ENCODE data around the gene BRCA2. TPM values are rescaled to one million over a fixed set of nuclear protein-coding genes. Genes with fewer than 3 reads are reported as not detected.

BRCA2 gene
- total RNA-seq, 1 donor from 2014 or later: 3.4 TPM

- Histone ChIP-seq H3K4me3 (ENCODE audit: insufficient read depth, low read depth, low read length) (no peak overlapping the region), H3K9me3 (ENCODE audit: insufficient read depth, low read depth, low read length) (no peaks in the 10 kb centered on the region), H3K36me3 (ENCODE audit: insufficient read depth, low read length) (no peaks in the 10 kb centered on the region), H3K27ac (ENCODE audit: low read depth, low read length) (no peak overlapping the region), H3K79me2 (ENCODE audit: insufficient read depth, low read length) (no peaks in the 10 kb centered on the region), H3K4me2 (ENCODE audit: low read length) (no peak overlapping the region), H3K27me3 (ENCODE audit: insufficient read depth, low read length) (peaks cover 3% of the 10 kb centered on the region), H4K20me1 (ENCODE audit: insufficient read depth, low read length) (no peaks in the 10 kb centered on the region), H3K4me1 (ENCODE audit: insufficient read depth, low read length) (no peaks in the 10 kb centered on the region), H2AFZ (ENCODE audit: low read depth, low read length) (no peak overlapping the region), H3K9ac (ENCODE audit: low read length) (no peak overlapping the region)
- TF ChIP-seq EZH2 (IDR thresholded peaks at IDR 0.05; ENCODE audit: insufficient read depth, low read length) (no peak), CTCF (IDR thresholded peaks at IDR 0.05; ENCODE audit: insufficient read depth, low read depth, low read length) (no peak)
- Mint-ChIP-seq H3K4me1 (ENCODE audit: low read depth, unreplicated experiment) (no peaks in the 10 kb centered on the region), H3K36me3 (ENCODE audit: low read depth, unreplicated experiment) (no peaks in the 10 kb centered on the region), H3K27me3 (ENCODE audit: low read depth, unreplicated experiment) (peaks cover 7% of the 10 kb centered on the region), H3K9me3 (ENCODE audit: unreplicated experiment) (no peaks in the 10 kb centered on the region), H3K4me3 (ENCODE audit: unreplicated experiment) (no peak overlapping the region), H3K27ac (ENCODE audit: unreplicated experiment) (no peak overlapping the region)
- DNase-seq (ENCODE audit: low read depth) (no peak), FAIRE-seq (no peak)
Measured at GRCh38 chr13:32300406-32300805, 14.9 kb upstream of the BRCA2 start.

GRCh38 chr13:32300920-32301319 is 14.4 kb upstream of the BRCA2 start:
- DNase-seq (ENCODE audit: low read depth) (no peak), FAIRE-seq (no peak)
- no peaks in the 10 kb centered on the region for H3K9me3 ChIP-seq (ENCODE audit: insufficient read depth, low read depth, low read length)
- no peak for TF ChIP-seq EZH2 (IDR thresholded peaks at IDR 0.05; ENCODE audit: insufficient read depth, low read length)
- TF ChIP-seq CTCF (IDR thresholded peaks at IDR 0.05; ENCODE audit: insufficient read depth, low read depth, low read length): no peak
- H3K27me3 Mint-ChIP-seq (ENCODE audit: low read depth, unreplicated experiment): peaks cover 7% of the 10 kb centered on the region
- no peaks in the 10 kb centered on the region for H3K4me1 Mint-ChIP-seq (ENCODE audit: low read depth, unreplicated experiment)
- H3K36me3 Mint-ChIP-seq (ENCODE audit: low read depth, unreplicated experiment): no peaks in the 10 kb centered on the region
- H3K4me3 Mint-ChIP-seq (ENCODE audit: unreplicated experiment): no peak overlapping the region
- H3K79me2 ChIP-seq (ENCODE audit: insufficient read depth, low read length): no peaks in the 10 kb centered on the region
- H3K9ac ChIP-seq (ENCODE audit: low read length): no peak overlapping the region
- H3K27ac ChIP-seq (ENCODE audit: low read depth, low read length): no peak overlapping the region
- H3K4me1 ChIP-seq (ENCODE audit: insufficient read depth, low read length): no peaks in the 10 kb centered on the region
- no peaks in the 10 kb centered on the region for H4K20me1 ChIP-seq (ENCODE audit: insufficient read depth, low read length)
- no peak overlapping the region for H3K27ac Mint-ChIP-seq (ENCODE audit: unreplicated experiment)
- no peak overlapping the region for H3K4me3 ChIP-seq (ENCODE audit: insufficient read depth, low read depth, low read length)
- no peaks in the 10 kb centered on the region for H3K36me3 ChIP-seq (ENCODE audit: insufficient read depth, low read length)
- H3K27me3 ChIP-seq (ENCODE audit: insufficient read depth, low read length): peaks cover 3% of the 10 kb centered on the region
- H3K9me3 Mint-ChIP-seq (ENCODE audit: unreplicated experiment): no peaks in the 10 kb centered on the region
- H2AFZ ChIP-seq (ENCODE audit: low read depth, low read length): no peak overlapping the region
- H3K4me2 ChIP-seq (ENCODE audit: low read length): no peak overlapping the region

GRCh38 chr13:32302461-32302860 is 12.8 kb upstream of the BRCA2 start:
- Mint-ChIP-seq H3K27ac (ENCODE audit: unreplicated experiment) (no peak overlapping the region), H3K4me1 (ENCODE audit: low read depth, unreplicated experiment) (no peaks in the 10 kb centered on the region), H3K27me3 (ENCODE audit: low read depth, unreplicated experiment) (peaks cover 7% of the 10 kb centered on the region), H3K9me3 (ENCODE audit: unreplicated experiment) (no peaks in the 10 kb centered on the region), H3K36me3 (ENCODE audit: low read depth, unreplicated experiment) (no peaks in the 10 kb centered on the region), H3K4me3 (ENCODE audit: unreplicated experiment) (no peak overlapping the region)
- H3K79me2 ChIP-seq (ENCODE audit: insufficient read depth, low read length): no peaks in the 10 kb centered on the region
- H3K27me3 ChIP-seq (ENCODE audit: insufficient read depth, low read length): peaks cover 3% of the 10 kb centered on the region
- H3K4me2 ChIP-seq (ENCODE audit: low read length): no peak overlapping the region
- no peaks in the 10 kb centered on the region for H3K9me3 ChIP-seq (ENCODE audit: insufficient read depth, low read depth, low read length)
- H3K36me3 ChIP-seq (ENCODE audit: insufficient read depth, low read length): no peaks in the 10 kb centered on the region
- H3K9ac ChIP-seq (ENCODE audit: low read length): no peak overlapping the region
- no peak overlapping the region for H3K4me3 ChIP-seq (ENCODE audit: insufficient read depth, low read depth, low read length)
- no peak for DNase-seq (ENCODE audit: low read depth)
- no peak for TF ChIP-seq CTCF (IDR thresholded peaks at IDR 0.05; ENCODE audit: insufficient read depth, low read depth, low read length)
- TF ChIP-seq EZH2 (IDR thresholded peaks at IDR 0.05; ENCODE audit: insufficient read depth, low read length): no peak
- H3K4me1 ChIP-seq (ENCODE audit: insufficient read depth, low read length): no peaks in the 10 kb centered on the region
- H3K27ac ChIP-seq (ENCODE audit: low read depth, low read length): no peak overlapping the region
- H2AFZ ChIP-seq (ENCODE audit: low read depth, low read length): no peak overlapping the region
- no peaks in the 10 kb centered on the region for H4K20me1 ChIP-seq (ENCODE audit: insufficient read depth, low read length)
- FAIRE-seq: no peak
